OCI-M1 (cell line): ENCODE data around the gene ZNF417.
A peak's percentile ranks its signal among the peaks of the same experiment; 100 is the strongest.
"Not testable (repeated sequence)": the region's sequence is repeated elsewhere in the genome, so short reads cannot be mapped to it uniquely, and the experiment has no call there.

Experiments
- DNase-seq: peaks from one replicate; lab custom pipeline; 2025; lab: John Stamatoyannopoulos, UW

ZNF417 gene

DNA sequence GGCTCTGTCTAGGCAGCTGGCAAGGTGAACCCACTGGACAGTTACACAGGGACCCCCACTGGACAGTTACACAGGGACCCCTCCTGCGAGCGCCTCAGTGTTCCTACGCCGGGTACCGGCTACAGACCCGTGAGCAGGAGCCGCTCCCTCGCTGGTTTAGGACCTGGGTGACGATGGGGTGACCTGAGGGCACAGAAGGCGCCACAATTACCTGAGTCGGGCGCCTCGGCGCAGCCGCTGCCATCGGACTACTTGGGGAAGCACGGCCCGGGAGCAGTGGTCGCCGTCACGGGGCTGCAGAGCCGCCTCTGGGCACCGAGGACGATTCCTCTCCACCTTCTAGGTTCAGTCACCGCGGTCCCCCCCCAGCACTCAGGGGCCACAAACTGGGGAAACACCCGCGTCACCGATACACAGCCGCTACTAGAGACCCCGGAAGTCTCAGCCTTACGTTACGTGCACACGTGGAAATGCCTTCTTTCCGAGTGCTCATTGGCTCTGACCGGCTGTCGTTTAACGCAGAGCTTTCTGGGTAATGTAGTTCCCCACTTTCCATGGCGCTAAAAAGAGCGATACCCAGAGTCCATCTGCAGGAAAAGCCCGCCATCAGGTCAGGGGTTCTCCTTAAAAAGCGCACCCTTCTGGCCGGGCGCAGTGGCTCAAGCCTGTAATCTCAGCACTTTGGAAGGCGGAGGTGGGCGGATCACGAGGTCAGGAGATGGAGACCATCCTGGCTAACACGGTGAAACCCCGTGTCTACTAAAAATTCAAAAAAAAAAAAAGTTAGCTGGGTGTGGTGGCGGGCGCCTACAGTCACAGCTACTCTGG is at the start of gene ZNF417:
Gene ZNF417, minus strand, starts transcription at position 425 of the 828 bp plus-strand sequence. Its CDS starts 181 bp downstream, at position 244.
- peak; percentile 98 for DNase-seq

DNA sequence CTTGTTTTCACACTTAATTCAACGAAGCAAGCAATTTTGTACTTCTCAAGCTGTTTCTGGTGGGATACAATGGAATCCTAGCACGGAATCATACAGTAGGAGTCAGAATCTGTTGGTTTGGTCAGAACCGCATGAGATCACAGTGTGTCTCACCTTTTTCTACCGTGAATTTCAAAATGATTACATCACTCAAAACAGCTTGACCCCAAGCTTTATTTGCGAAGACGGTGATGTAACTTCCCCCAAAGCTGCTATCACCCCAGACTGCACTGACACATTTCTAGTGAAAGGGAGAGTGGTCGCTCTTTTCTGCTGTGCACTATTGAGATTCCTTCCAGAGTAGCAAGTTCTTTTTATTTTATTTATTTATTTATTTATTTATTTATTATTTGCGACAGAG is 48.4 kb upstream of the ZNF417 start:
- DNase-seq = no peak

DNA sequence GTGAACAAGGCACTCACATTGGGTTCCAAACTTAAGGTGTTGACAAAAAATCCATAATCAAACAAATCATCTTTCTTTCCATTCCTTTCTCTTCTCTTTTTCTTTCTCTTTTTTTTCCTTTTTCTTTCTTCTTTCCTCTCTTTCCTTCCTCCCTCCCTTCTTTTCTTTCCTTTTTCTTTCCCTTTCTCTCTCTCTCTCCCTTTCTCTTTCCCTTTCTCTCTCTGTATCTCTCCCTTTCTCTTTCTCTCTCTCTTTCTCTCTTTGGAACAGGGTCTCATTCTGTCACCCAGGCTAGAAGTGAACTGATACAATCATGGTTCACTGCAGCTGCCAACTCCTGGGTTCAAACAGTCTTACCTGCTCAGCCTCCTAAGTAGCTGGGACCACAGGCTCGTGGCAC is 45.4 kb upstream of the ZNF417 start:
- DNase-seq = no peak

DNA sequence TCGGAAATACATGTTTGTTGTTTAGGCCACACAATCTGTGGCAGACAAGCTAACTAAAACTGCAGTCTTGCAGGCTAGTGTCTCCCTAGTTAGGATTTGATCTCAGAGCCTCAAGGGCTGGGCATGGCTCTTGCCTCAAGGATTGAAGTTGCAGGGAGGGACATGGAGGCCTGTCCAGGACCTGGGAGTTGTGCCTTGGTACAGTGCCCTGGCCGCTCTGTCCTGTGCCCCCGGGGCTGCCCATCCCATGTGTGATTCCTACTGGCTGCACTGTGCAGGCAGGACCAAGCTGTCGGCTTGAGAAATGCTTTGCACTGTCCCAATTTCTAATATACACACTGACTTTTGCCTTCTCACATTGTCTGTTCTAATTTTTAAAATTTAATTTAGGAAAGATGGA is 38.6 kb upstream of the ZNF417 start:
- no peak for DNase-seq

DNA sequence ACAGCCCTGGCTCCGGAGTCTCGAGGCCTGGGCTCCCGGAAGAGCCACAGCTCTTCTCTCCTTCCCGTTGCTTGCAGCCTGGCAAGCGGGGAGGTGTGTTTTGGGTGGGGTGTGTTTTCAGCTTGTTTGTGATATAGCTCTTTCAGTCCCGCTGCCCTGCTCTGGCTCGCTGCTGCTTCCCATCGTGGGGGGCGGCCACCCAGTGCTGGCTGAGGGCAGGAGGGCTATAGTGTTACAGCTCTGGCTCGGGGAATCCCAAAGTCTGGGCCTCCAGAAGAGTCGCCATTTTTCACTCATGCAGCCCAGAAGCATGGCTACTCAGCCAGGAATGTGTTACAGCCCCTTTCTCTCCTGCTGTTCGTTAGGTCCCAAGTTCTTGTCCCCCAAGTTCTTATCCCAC is 33.3 kb upstream of the ZNF417 start:
- DNase-seq = no peak

DNA sequence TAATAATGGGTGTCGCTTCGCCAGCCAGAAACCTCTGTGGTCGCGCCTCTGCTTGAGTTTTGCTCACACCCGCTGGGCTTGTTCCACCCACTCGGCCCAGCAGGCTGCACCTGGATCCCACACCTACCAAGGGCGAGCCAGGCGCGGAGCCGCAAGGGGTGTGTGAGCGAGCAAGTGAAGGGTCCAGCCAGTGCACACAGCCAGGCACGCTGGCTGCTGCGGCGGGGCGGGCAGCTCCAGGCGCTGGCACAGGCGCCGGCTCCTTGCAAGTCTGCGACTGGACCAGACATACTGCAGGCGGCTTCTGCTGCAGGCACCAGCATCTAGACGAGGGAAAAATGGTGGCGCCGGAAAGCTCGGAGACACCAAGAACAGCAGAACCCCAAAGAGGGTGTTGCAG is 32.9 kb upstream of the ZNF417 start:
- no peak for DNase-seq

DNA sequence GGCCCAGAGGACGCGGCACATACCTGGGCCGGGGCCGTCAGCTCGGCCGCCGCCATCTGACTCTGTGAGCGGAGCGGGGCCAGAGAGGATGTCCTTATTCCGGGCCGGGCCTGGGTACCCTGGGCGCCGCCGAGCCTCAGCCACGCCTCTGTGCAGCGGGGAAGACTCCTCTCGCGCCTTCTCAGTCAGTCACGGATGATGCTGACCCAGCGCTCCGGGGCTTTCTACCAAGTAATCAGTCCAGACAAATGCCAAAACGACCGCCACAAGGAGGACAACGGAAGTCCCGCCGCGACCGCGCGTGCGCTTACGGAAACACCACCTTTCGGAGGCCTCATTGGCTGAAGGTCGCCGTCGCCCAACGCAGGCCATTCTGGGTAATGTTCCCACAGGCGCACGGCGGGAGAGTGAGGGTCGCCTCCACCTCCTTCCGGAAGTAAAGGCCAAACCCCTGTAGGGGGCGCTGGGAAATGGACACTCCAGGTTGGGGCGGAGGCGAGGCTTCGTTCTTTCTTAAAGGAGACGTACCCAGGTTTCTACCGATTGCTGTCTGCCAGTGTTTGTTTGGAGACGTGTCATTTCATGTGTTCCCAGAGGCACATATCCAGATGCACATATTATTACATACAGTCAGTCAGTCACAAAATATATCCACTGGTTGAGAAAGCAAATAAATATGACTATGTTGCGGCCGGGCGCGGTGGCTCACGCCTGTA is 31.2 kb upstream of the ZNF417 start, which contains the start of gene ZNF256:
Gene ZNF256, minus strand, starts transcription at position 288 of the 716 bp plus-strand sequence. Its CDS starts 232 bp downstream, at position 56.
- peak; percentile 99 for DNase-seq

DNA sequence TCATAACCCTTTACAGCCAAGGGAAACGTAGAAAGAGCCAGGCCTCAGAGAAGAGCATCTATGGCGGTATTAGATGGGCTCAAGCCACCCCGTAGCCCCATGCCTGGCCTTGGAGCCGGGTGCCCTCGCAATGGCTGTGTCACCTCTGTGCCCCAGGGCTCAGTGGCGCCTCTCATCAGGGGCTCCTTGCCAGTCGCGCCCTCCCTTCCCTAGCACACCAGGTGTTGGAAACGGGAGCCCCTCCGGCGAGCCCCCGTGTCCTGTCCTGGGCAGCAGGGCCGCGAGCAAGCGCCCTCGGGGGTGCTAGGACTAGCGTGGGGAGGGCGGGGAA is 30.7 kb upstream of the ZNF417 start:
- no peak for DNase-seq

DNA sequence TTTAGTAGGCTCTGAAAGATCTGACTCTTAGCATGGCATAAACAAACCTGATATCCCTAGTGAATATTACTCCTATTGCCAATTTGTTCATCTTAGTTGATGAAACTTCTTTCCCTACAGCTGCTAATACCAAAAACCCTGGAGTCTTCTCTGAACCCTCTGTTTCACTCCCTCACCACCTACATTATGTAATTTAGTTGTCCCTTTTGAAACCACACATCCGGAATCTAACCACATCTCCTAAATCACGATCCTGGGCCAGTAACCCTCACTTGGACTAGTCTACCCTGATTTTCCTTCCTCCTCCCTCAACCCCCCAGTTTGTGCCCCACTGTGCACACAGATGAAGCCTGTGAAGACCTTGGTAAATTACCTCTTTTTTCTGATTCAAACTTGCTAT is 29.9 kb upstream of the ZNF417 start:
- DNase-seq = peak; percentile 26

DNA sequence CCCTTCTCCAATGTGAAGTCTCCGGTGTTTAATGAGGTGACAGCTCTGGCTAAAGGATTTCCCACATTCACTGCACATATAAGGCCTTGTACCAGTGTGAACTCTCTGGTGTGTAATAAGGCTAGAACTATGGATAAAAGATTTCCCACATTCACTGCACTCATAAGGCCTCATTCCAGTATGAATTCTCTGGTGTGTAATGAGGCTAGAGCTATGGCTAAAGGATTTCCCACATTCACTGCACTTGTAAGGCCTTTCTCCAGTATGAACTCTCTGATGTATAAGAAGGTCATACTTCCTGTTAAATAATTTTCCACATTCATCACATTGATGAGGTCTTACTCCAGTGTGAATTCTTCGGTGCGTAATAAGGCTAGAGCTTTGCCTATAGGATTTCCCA is 25.2 kb upstream of the ZNF417 start:
- DNase-seq = no peak

DNA sequence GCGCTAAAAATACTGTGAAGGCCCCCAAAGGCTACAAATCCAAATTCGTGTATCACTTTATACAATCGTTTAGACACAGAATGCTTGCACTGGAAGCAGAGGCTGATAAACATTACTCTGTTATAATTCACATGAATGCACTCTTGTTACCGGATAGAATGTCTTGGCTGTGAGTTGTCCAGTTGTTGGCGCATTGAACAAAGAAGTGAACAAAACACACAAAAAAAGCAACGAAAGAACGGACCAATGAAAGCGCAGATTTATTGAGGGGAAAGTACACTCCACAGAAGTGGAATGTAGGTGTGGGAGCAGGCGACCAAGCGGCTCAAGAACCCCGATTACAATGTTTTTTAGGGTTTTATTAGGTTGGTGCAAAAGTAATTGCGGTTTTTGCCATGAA is 19.3 kb upstream of the ZNF417 start:
- no peak for DNase-seq

DNA sequence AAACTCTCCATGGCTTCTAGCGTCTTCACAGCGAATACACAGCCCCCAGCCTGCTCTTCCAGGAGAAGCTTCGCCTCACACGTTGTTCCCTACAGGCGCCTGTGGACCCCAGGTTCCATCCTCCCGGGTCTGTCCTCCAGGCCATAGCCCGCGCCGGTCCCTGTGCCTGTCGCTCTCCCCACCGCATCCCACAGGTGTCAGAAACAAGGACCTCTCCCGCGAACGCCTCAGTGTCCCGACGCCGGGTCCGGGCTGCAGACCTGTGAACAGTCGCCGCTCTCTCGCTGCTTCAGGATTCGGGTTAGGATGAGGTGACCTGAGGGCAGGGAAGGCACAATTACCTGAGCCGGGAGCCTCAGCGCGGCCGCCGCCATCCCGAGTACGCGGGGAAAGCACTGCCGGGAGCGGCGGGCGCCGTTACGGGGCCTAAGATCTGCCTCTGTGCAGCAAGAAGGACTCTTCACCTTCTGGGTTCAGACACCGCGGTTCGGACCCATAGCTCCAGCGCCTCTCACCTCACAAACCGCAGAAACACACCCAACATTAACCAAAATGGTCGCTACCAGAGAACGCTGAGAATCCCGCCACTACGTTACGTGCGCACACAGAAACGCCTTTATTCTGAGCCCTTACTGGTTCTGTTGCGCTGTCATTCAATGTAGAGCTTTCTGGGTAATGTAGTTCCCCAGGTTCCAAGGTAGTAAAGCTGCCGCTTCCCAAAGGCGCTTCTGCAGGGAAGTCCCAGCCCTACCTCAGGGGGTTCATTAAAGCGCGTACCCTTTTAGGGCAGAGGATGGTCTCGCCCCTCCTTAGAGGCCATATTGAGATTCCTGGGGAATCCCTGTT is 18.7 kb upstream of the ZNF417 start, which contains the start of gene ZNF418:
Gene ZNF418, minus strand, starts transcription at position 583 of the 846 bp plus-strand sequence. CDS start 1,580 bp downstream, outside the sequence.
- peak; percentile 95 for DNase-seq

DNA sequence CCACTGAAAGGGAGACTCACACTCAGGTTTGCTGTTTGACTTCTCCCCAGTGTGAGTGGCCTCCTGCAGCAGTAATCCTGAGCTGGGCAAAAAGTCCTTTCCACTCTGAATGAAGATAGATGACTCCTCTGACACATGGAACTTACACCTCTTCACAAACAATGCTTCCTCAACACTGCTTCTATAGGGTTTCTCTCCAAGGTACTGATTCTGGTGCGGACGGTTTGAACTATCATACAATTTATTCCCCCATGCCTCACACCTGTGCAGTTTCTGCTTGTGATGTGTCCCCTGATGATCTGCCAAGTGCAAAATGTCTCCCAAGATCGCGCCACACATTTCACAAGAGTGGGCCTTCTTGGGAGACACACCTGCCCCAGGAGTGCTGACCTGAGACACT is 11.2 kb upstream of the ZNF417 start:
- DNase-seq = no peak

DNA sequence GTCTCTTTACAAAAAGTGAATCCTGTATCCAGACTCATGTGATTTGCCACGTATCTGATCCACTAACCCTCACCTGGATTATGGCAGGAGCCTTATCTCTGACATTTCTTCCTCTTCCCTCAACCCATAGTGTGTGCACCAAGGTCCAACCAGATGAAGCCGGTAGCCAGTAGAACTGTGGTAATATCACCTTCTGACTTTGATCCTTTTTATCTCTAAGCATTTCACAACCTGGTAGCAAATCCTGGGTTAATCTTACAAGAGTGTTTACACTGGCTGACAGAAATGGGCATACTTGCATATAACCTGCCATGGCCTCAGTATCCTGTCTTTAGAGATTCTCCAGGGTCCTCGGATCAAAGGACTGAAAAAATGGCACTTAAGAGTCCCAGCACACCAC is 1.9 kb downstream of the ZNF417 start:
- DNase-seq = no peak

DNA sequence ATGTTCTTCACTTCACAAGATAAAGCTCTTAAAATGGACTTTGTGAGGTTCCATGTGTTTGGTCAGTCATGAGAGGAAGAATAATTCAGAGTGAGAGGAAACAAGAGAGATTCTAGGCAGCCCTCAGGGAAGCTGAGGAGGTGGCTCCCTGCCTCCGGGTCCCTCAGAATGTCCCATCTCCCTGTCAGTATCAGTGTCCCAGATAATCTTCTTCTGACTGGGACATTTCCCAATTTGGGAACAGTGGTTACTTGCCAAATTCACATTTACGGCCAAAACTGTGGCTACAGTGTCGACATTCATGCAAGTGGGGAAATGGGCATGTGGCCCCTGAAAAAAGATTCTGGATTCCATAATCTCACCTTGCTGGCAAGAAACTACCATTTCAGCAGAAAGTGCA is 9.0 kb downstream of the ZNF417 start:
- no peak for DNase-seq

DNA sequence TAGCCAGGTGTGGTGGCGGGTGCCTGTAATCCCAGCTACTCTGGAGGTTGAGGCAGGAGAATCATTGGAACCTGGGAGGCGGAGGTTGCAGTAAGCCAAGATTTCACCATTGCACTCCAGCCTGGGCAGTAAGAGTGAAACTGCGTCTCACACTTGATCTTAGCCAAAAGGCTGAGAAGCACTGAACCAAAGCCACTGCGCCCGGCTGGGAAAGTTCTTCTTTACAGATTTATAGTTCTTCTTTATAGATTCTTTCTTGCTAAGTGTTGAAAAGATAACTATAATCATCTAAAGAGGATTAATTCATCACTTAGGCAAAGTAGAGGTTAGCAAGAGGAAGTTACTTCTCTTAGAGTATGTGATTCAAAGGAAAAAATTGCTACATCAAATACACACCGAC is 11.1 kb downstream of the ZNF417 start:
- no peak for DNase-seq

DNA sequence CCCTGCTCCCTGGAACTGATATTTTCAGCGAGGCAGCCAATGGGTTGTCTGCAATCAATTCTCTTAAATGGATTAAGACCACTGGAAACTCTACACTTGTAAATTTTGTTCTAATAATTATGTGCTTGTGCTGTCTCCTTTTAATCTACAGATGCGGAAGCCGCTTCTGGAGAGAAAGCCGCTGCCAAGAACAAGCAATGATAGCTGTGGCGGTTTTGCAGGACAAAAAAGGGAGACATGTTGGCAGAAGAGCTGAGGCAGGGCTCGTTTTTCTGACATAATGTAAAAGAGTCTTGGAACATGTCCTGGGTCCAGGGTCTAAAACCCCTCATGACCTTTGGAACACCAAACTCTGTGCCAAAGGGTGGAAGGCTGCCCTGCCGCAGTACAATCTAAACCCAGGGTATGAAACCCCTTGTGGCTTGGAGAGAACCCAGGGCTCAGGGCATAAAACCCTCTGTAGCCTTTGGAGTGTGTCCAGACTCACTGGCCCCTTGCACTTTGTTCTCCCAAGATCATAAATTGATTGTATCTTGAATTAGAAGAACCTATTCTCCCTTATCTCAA is 12.7 kb downstream of the ZNF417 start:
- no peak for DNase-seq

DNA sequence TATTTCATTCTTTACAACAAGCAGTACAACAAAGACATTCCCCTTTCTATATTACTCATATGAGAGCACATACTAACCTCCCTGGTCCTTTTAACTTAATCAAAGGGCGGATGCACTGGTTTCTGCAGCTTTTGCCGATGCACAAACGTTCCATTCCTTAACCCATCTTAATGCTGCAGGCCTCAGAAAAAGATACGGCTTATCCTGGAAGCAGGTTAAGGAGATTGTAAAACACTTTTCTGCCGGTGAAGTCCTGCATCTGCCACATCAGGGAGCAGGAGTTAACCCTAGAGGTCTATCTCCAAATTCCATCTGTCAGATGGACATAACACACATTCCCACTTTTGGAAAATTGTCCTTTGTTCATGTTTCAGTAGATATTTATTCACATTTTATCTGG is 16.1 kb downstream of the ZNF417 start:
- DNase-seq = no peak

DNA sequence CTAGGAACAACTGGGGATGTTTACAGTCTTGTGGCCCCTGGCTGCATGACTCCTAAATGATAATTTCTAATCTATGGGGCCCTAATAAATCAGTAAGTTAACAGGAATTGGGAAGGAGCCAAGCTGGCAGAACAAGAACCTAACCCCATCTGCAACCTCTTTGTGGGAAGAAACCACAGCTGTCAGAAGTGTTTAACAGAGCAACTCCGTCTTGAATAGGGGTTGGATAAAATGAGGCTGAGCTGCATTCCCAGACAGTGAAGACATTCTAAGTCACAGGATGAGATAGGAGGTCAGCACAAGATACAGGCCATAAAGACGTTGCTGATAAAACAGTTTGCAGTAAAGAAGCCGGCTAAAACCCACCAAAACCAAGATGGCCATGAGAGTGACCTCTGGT is 25.7 kb downstream of the ZNF417 start:
- not testable (repeated sequence) for DNase-seq

DNA sequence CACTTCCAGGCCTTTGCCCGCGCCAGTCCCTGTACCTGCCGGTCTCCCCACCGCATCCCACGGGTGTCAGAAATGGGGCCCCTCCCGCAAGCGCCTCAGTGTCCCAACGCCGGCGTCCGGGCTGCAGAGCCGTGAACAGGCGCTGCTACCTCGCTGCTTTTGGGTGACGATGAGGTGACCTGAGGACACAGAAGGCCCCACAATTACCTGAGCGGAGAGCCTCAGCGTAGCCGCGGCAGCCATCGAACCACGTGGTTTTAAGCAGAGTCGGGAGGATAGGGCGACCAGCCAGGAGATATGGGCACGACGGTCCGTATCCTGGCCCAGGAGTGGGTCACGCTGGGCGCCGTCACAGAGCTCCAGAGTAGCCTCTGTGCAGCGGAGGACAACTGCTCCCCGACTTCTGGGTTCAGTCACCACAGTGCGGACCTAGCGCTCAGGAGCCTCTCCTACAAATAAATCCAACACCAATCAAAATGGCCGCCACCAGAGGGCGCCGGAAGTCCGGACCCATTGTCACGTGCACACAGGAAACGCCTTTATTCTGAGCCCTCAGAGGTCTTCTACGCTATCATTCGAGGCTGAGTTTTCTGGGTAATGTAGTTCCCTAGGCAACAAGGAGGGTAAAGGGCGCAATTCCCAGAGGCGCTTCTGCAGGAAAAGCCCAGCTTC is 27.7 kb downstream of the ZNF417 start, which contains the start of gene ZNF814:
Gene ZNF814, minus strand, starts transcription at position 478 of the 672 bp plus-strand sequence. Its CDS starts 235 bp downstream, at position 243.
- peak; percentile 98 for DNase-seq

DNA sequence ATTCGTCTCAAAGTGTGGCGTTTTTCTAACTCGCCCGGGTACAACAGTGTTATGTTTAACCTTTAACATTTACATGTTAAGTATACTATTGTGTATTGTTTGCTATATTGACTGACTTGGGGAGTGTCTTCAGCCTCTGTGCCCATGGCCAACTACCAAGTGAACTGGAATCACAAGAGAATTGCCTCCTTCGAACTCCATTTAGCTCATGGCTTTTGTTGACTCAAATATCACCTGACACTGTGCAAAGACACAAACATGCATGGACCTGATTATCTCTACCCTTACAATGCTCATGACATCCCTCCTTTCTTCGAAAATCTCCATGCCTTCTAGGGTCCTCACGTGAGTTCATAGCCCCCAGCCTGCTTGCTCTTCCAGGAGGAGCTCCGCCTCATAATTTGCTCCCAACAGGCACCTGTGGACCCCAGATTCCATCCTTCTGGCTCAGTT is 28.3 kb downstream of the ZNF417 start:
- DNase-seq = peak; percentile 49
